ENCODE results near the gene UNKL.

Gene UNKL

DNA sequence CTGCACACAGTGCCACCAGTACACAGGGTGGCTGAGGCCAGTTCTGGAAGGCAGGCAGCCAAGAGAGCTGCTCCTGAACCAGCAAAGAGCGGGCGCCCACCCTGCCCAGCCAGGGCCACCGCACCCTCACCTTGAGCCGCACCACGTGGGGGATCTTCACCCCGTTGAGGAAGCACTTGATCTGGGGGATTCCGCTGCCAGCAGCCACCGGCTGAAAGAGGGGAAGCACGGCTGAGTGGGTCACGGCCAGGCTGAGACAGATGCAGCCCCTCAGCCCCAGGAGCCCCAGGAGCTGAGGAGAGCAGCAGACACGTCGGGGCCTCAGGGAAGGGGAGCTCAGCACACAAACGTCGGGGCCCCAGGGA is 44.5 kb upstream of the UNKL start:
- H3K36me3 ChIP-seq (ENCODE audit: control insufficient read depth in 2 of 2, insufficient read depth in 1 of 2, low read length in 2 of 2): peaks cover 0 to 70% of the 10 kb centered on the region in 2 experiments; a peak in 1 of 3 replicates
- H3K9me3 ChIP-seq (ENCODE audit: control insufficient read depth, insufficient read depth, low read depth, low read length): no peaks in the 10 kb centered on the region
- TF ChIP-seq, protein P1, sequence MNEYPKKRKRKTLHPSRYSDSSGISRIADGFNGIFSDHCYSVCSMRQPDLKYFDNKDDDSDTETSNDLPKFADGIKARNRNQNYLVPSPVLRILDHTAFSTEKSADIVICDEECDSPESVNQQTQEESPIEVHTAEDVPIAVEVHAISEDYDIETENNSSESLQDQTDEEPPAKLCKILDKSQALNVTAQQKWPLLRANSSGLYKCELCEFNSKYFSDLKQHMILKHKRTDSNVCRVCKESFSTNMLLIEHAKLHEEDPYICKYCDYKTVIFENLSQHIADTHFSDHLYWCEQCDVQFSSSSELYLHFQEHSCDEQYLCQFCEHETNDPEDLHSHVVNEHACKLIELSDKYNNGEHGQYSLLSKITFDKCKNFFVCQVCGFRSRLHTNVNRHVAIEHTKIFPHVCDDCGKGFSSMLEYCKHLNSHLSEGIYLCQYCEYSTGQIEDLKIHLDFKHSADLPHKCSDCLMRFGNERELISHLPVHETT (tag by site-specific recombination; IDR thresholded peaks at IDR 0.05): no peak
- TF ChIP-seq, protein P2, sequence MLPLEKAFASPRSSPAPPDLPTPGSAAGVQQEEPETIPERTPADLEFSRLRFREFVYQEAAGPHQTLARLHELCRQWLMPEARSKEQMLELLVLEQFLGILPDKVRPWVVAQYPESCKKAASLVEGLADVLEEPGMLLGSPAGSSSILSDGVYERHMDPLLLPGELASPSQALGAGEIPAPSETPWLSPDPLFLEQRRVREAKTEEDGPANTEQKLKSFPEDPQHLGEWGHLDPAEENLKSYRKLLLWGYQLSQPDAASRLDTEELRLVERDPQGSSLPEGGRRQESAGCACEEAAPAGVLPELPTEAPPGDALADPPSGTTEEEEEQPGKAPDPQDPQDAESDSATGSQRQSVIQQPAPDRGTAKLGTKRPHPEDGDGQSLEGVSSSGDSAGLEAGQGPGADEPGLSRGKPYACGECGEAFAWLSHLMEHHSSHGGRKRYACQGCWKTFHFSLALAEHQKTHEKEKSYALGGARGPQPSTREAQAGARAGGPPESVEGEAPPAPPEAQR (tag by site-specific recombination; IDR thresholded peaks at IDR 0.05): no peak
- TF ChIP-seq, protein P3, sequence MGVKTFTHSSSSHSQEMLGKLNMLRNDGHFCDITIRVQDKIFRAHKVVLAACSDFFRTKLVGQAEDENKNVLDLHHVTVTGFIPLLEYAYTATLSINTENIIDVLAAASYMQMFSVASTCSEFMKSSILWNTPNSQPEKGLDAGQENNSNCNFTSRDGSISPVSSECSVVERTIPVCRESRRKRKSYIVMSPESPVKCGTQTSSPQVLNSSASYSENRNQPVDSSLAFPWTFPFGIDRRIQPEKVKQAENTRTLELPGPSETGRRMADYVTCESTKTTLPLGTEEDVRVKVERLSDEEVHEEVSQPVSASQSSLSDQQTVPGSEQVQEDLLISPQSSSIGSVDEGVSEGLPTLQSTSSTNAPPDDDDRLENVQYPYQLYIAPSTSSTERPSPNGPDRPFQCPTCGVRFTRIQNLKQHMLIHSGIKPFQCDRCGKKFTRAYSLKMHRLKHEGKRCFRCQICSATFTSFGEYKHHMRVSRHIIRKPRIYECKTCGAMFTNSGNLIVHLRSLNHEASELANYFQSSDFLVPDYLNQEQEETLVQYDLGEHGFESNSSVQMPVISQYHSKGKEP (tag by site-specific recombination; IDR thresholded peaks at IDR 0.05): no peak
- TF ChIP-seq ZNF501 (tag by site-specific recombination; IDR thresholded peaks at IDR 0.05): no peak
- TF ChIP-seq, protein P4, sequence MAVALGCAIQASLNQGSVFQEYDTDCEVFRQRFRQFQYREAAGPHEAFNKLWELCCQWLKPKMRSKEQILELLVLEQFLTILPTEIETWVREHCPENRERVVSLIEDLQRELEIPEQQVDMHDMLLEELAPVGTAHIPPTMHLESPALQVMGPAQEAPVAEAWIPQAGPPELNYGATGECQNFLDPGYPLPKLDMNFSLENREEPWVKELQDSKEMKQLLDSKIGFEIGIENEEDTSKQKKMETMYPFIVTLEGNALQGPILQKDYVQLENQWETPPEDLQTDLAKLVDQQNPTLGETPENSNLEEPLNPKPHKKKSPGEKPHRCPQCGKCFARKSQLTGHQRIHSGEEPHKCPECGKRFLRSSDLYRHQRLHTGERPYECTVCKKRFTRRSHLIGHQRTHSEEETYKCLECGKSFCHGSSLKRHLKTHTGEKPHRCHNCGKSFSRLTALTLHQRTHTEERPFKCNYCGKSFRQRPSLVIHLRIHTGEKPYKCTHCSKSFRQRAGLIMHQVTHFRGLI (tag by site-specific recombination; IDR thresholded peaks at IDR 0.05): no peak
- TF ChIP-seq OSR2 (tag by site-specific recombination; IDR thresholded peaks at IDR 0.05): no peak
- TF ChIP-seq ZNF529 (tag by site-specific recombination; IDR thresholded peaks at IDR 0.05; ENCODE audit: insufficient replicate concordance): no peak
- TF ChIP-seq ZNF626 (tag by site-specific recombination; IDR thresholded peaks at IDR 0.05): no peak
- no peak for TF ChIP-seq ZNF391 (tag by site-specific recombination; IDR thresholded peaks at IDR 0.05; ENCODE audit: borderline replicate concordance, low read depth)
- TF ChIP-seq, protein P5, sequence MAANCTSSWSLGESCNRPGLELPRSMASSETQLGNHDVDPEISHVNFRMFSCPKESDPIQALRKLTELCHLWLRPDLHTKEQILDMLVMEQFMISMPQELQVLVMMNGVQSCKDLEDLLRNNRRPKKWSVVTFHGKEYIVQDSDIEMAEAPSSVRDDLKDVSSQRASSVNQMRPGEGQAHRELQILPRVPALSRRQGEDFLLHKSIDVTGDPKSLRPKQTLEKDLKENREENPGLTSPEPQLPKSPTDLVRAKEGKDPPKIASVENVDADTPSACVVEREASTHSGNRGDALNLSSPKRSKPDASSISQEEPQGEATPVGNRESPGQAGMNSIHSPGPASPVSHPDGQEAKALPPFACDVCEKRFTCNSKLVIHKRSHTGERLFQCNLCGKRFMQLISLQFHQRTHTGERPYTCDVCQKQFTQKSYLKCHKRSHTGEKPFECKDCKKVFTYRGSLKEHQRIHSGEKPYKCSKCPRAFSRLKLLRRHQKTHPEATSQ (tag by site-specific recombination; IDR thresholded peaks at IDR 0.05): no peak
- TF ChIP-seq ZNF274 (IDR thresholded peaks at IDR 0.05; ENCODE audit: low read length): no peak
- no peak for TF ChIP-seq ZNF274 (tag by site-specific recombination; IDR thresholded peaks at IDR 0.05; ENCODE audit: borderline replicate concordance)
- TF ChIP-seq ZNF664 (tag by site-specific recombination; IDR thresholded peaks at IDR 0.05): no peak
- no peak for TF ChIP-seq YY2 (tag by site-specific recombination; IDR thresholded peaks at IDR 0.05)
- no peak overlapping the region for H3K4me3 ChIP-seq (ENCODE audit: low read depth, low read length)
- no peaks in the 10 kb centered on the region for H3K4me1 ChIP-seq (ENCODE audit: control insufficient read depth, insufficient read depth, low read length)
- H3K27ac ChIP-seq (ENCODE audit: extremely low read depth, low read depth, low read length): no peak overlapping the region
- ChIA-PET CTCF (interaction anchor here (1.0 kb wide), 1 partner anchor 96 kb away, joined by 3 read pairs; no protein-coding TSS in a partner anchor), POLR2A (no interaction called here)

DNA sequence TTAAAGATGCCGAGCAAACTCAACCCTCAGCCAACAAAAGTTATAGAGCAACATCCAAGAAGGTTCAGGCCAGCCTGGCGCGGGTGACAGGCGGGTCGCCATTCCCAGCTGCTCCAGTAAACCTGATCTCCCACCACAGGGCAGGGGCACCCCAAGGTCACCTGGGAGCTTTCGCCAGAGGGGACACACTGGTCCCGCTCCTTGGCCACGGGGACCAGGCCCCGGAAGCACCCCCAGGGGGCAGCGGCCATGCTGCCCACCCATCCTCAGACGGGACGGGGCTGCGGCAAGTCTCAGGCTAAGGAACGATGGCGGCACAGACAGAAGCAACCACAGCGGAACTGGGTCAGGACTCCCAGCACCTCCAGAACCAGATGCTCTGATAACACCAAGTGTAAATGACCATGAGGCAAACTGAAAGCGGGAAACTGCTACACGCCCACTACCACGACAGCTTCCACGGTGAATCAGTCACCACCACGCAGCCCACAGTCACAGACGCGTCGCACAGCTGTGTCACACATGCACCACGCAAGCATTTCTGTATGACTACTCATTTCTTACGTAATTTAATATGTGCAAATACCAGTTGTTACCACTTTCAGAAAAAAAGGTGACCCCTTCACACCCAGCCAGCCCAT is 44.0 kb upstream of the UNKL start:
- POLR2A ChIA-PET: no interaction called here
- TF ChIP-seq ZNF239 (tag by site-specific recombination; IDR thresholded peaks at IDR 0.05) (no peak), ZNF335 (tag by site-specific recombination; conservative IDR thresholded peaks at IDR 0.05) (no peak), ZNF10 (tag by site-specific recombination; IDR thresholded peaks at IDR 0.05) (no peak), YY1 (tag by site-specific recombination; IDR thresholded peaks at IDR 0.05) (no peak), ZNF423 (tag by site-specific recombination; IDR thresholded peaks at IDR 0.05) (no peak), ZNF623 (tag by site-specific recombination; IDR thresholded peaks at IDR 0.05) (no peak), ZSCAN30 (tag by site-specific recombination; IDR thresholded peaks at IDR 0.05) (no peak)
- TF ChIP-seq, protein P6, sequence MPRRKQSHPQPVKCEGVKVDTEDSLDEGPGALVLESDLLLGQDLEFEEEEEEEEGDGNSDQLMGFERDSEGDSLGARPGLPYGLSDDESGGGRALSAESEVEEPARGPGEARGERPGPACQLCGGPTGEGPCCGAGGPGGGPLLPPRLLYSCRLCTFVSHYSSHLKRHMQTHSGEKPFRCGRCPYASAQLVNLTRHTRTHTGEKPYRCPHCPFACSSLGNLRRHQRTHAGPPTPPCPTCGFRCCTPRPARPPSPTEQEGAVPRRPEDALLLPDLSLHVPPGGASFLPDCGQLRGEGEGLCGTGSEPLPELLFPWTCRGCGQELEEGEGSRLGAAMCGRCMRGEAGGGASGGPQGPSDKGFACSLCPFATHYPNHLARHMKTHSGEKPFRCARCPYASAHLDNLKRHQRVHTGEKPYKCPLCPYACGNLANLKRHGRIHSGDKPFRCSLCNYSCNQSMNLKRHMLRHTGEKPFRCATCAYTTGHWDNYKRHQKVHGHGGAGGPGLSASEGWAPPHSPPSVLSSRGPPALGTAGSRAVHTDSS (tag by site-specific recombination; IDR thresholded peaks at IDR 0.05): no peak
- Histone ChIP-seq H3K4me1 (ENCODE audit: control insufficient read depth, insufficient read depth, low read length) (no peaks in the 10 kb centered on the region), H3K27ac (ENCODE audit: extremely low read depth, low read depth, low read length) (no peak overlapping the region), H3K4me3 (ENCODE audit: low read depth, low read length) (no peak overlapping the region), H3K9me3 (ENCODE audit: control insufficient read depth, insufficient read depth, low read depth, low read length) (no peaks in the 10 kb centered on the region), H3K36me3 (ENCODE audit: control insufficient read depth in 2 of 2, insufficient read depth in 1 of 2, low read length in 2 of 2) (peaks cover 0 to 76% of the 10 kb centered on the region in 2 experiments; a peak in 1 of 3 replicates)
- CTCF ChIA-PET: interaction anchor here (1.0 kb wide), 1 partner anchor 95 kb away, joined by 3 read pairs; no protein-coding TSS in a partner anchor
